H1 (cell line): ENCODE measurements around the gene FIBIN.

ENCODE experiments used
- ATF3 ChIP-seq: IDR thresholded peaks from 2 replicates; pipeline ENCODE4 v1.6.1; 2011; ENCODE audit warnings: low read depth, mild to moderate bottlenecking, low read length; ENCODE audit not compliant: insufficient read depth
- BRCA1 ChIP-seq: IDR thresholded peaks from 2 replicates; pipeline ENCODE4 v1.6.1; 2012; ENCODE audit warnings: low read depth, low read length, improper control_type of control experiment
- CEBPB ChIP-seq: IDR thresholded peaks from 2 replicates; pipeline ENCODE4 v1.6.1; 2012; ENCODE audit warnings: low read depth, low read length
- CTCF ChIP-seq, 3 experiments: IDR thresholded peaks; 1 replicate in 2 of 3; 2 replicates in 1 of 3; pipeline versions ENCODE4 v1.5.1 to v1.6.1; 2011; ENCODE audit warnings: low read length in 3 of 3, mild to moderate bottlenecking in 3 of 3, inconsistent platforms in 2 of 3, low read depth in 1 of 3, moderate library complexity in 1 of 3; ENCODE audit not compliant: insufficient read depth in 1 of 3; ENCODE audit errors: control extremely low read depth in 1 of 3
- EP300 ChIP-seq, 2 experiments: IDR thresholded peaks; 1 replicate in 1 of 2; 2 replicates in 1 of 2; pipeline ENCODE4 v1.6.1; 2011 to 2012; ENCODE audit warnings: low read depth in 2 of 2, low read length in 2 of 2, mild to moderate bottlenecking in 2 of 2, borderline replicate concordance in 1 of 2, inconsistent platforms in 1 of 2, moderate library complexity in 1 of 2
- EZH2 ChIP-seq: fragments of 200-600 bp; sonication (generic); IDR thresholded peaks from 2 replicates; pipeline ENCODE4 v1.7.1; 2012; ENCODE audit warnings: low read depth, mild to moderate bottlenecking, moderate library complexity, low read length, inconsistent platforms; ENCODE audit not compliant: severe bottlenecking
- FOSL1 ChIP-seq: IDR thresholded peaks from 2 replicates; pipeline ENCODE4 v1.6.1; 2011; ENCODE audit warnings: mild to moderate bottlenecking, low read depth, low read length, moderate library complexity; ENCODE audit not compliant: insufficient read depth
- GABPA ChIP-seq: IDR thresholded peaks from 2 replicates; pipeline ENCODE4 v1.6.1; 2011; ENCODE audit warnings: mild to moderate bottlenecking, low read length, moderate library complexity, borderline replicate concordance; ENCODE audit not compliant: insufficient read depth
- JUND ChIP-seq: IDR thresholded peaks from 2 replicates; pipeline ENCODE4 v1.6.1; 2011; ENCODE audit warnings: mild to moderate bottlenecking, improper control_type of control experiment, low read length
- POLR2A ChIP-seq, 2 experiments: IDR thresholded peaks; 1 replicate in 1 of 2; 2 replicates in 1 of 2; pipeline ENCODE4 v1.6.1; 2011; ENCODE audit warnings: low read depth in 2 of 2, low read length in 2 of 2, mild to moderate bottlenecking in 2 of 2; ENCODE audit errors: control extremely low read depth in 1 of 2
- SAP30 ChIP-seq: fragments of 300-600 bp; sonication (generic); IDR thresholded peaks from 2 replicates; pipeline ENCODE4 v1.7.1; 2012; ENCODE audit warnings: low read length, moderate library complexity, mild to moderate bottlenecking, inconsistent platforms; ENCODE audit not compliant: insufficient read depth, insufficient replicate concordance
- SIX5 ChIP-seq: IDR thresholded peaks from 2 replicates; pipeline ENCODE4 v1.6.1; 2011; ENCODE audit warnings: mild to moderate bottlenecking, low read depth, low read length
- TEAD4 ChIP-seq: IDR thresholded peaks from 2 replicates; pipeline ENCODE4 v1.6.1; 2012; ENCODE audit warnings: low read depth, low read length, inconsistent platforms, mixed read lengths

- TF ChIP-seq CTCF (IDR thresholded peaks at IDR 0.05; ENCODE audit: control extremely low read depth in 1 of 3, insufficient read depth in 1 of 3, low read depth in 1 of 3, low read length in 3 of 3): no peak
- TF ChIP-seq ATF3: no peak
- no peak for TF ChIP-seq POLR2A (IDR thresholded peaks at IDR 0.05; ENCODE audit: control extremely low read depth in 1 of 2, low read depth in 2 of 2, low read length in 2 of 2)
- TF ChIP-seq EZH2: no peak
- TF ChIP-seq FOSL1: no peak
- TF ChIP-seq CEBPB: no peak
- no peak for TF ChIP-seq TEAD4
- TF ChIP-seq SAP30: no peak
- no peak for TF ChIP-seq EP300 (IDR thresholded peaks at IDR 0.05; ENCODE audit: borderline replicate concordance in 1 of 2, low read depth in 2 of 2, low read length in 2 of 2)
- TF ChIP-seq BRCA1: no peak
- TF ChIP-seq JUND: no peak
- no peak for TF ChIP-seq SIX5
- no peak for TF ChIP-seq GABPA
Observed at GRCh38 chr11:26947904-26948639, 45.8 kb upstream of the FIBIN start.
